OCI-LY7 (cell line): ENCODE results near the gene MOGAT3. TPM values are rescaled to one million over a fixed set of nuclear protein-coding genes. Genes with fewer than 3 reads are reported as not detected.

ENCODE experiments used
- BruUV-seq: library from RNA; stranded (reverse); fragments of 400-500 nt; replicated peaks from 2 replicates; lab custom pipeline; 2021; lab: Mats Ljungman, UMichigan
- CTCF ChIA-PET: fragments of 300-600 bp; sonication (Branson Sonifier 250); formaldehyde crosslinking; loops from one replicate; lab custom pipeline; 2022; ENCODE audit warnings: antibody characterized with exemption; ENCODE audit not compliant: unreplicated experiment; lab: Charles Lee
- POLR2A ChIA-PET: fragments of 300-600 bp; sonication (Branson Sonifier 250); formaldehyde crosslinking; loops from one replicate; lab custom pipeline; 2022; ENCODE audit warnings: antibody characterized with exemption; lab: Charles Lee
- DNase-seq: peaks from one replicate; pipeline ENCODE4 v3.0.0-alpha.2; 2015; ENCODE audit warnings: low spot score
- H2AFZ ChIP-seq: fragments of 200-600 bp; sonication (generic), shearing (Covaris generic); 2 replicates; pipeline ENCODE4 v1.6.1; 2014; ENCODE audit warnings: mild to moderate bottlenecking, antibody characterized with exemption, low read length, moderate library complexity
- H3K27ac ChIP-seq: fragments of 200-600 bp; sonication (generic); 2 replicates; pipeline ENCODE4 v1.5.1; 2014; ENCODE audit warnings: mixed run types, low read depth, mild to moderate bottlenecking, moderate library complexity, low read length, inconsistent platforms; ENCODE audit not compliant: poor library complexity, severe bottlenecking
- H3K36me3 ChIP-seq: fragments of 200-600 bp; sonication (generic); 2 replicates; pipeline ENCODE4 v1.6.1; 2014; ENCODE audit warnings: mild to moderate bottlenecking, antibody characterized with exemption, low read length, moderate library complexity, mixed read lengths; ENCODE audit not compliant: insufficient read depth
- H3K4me1 ChIP-seq: fragments of 200-600 bp; sonication (generic); 2 replicates; pipeline ENCODE4 v1.5.1; 2014; ENCODE audit warnings: mild to moderate bottlenecking, low read length; ENCODE audit not compliant: insufficient read depth, poor library complexity, severe bottlenecking
- H3K4me2 ChIP-seq: fragments of 200-600 bp; sonication (generic); 2 replicates; pipeline ENCODE4 v1.6.1; 2014; ENCODE audit warnings: mild to moderate bottlenecking, low read length
- H3K4me3 ChIP-seq: fragments of 200-600 bp; sonication (generic); 2 replicates; pipeline ENCODE4 v1.5.1; 2014; ENCODE audit warnings: mild to moderate bottlenecking, low read depth, low read length; ENCODE audit not compliant: poor library complexity, severe bottlenecking
- H3K79me2 ChIP-seq: fragments of 200-600 bp; sonication (generic); 2 replicates; pipeline ENCODE4 v1.6.1; 2016; ENCODE audit warnings: low read depth, mild to moderate bottlenecking, low read length, moderate library complexity, mixed read lengths; ENCODE audit not compliant: insufficient read depth
- H3K9me2 ChIP-seq: fragments of 200-600 bp; sonication (generic); 2 replicates; pipeline ENCODE4 v1.6.1; 2016; ENCODE audit warnings: mild to moderate bottlenecking, low read length, mixed read lengths; ENCODE audit not compliant: insufficient read depth
- H3K9me3 ChIP-seq: fragments of 200-600 bp; sonication (generic); 2 replicates; pipeline ENCODE4 v1.6.1; 2014; ENCODE audit warnings: mild to moderate bottlenecking, mixed run types, low read length, mixed read lengths
- H4K20me1 ChIP-seq: fragments of 200-600 bp; sonication (generic); 2 replicates; pipeline ENCODE4 v1.6.1; 2014; ENCODE audit warnings: mild to moderate bottlenecking, antibody characterized with exemption, low read length, moderate library complexity, mixed read lengths; ENCODE audit not compliant: insufficient read depth
- EZH2phosphoT487 ChIP-seq: fragments of 200-600 bp; sonication (generic); IDR thresholded peaks from 2 replicates; pipeline ENCODE4 v1.6.1; 2018; ENCODE audit warnings: low read depth, borderline replicate concordance, mild to moderate bottlenecking, mixed run types, antibody characterized with exemption, low read length, moderate library complexity, mixed read lengths
- intact Hi-C: fragments of 100-400 bp; cut with micrococcal nuclease; formaldehyde crosslinking; loops from one replicate; pipeline ENCODE4 v1.10.0; 2022; ENCODE audit not compliant: unreplicated experiment
- total RNA-seq, 2 experiments: library from RNA; depleted of rRNA in 1 of 2; stranded (reverse); fragments of >200 nt in 1 of 2; shearing (Covaris generic) in 1 of 2; gene quantifications; 2 replicates each; pipeline ENCODE4 v1.2.3, GENCODE V29; 2014 to 2022
- TF ChIP-seq, protein P1 (sequence below): fragments of 200-600 bp; sonication (generic); conservative IDR thresholded peaks from 2 replicates; pipeline ENCODE4 v1.5.1; 2014; ENCODE audit warnings: mild to moderate bottlenecking, antibody characterized with exemption, low read length, moderate library complexity, mixed read lengths

The MOGAT3 gene
- total RNA-seq, 2 experiments from 2014 or later: not detected

DNA sequence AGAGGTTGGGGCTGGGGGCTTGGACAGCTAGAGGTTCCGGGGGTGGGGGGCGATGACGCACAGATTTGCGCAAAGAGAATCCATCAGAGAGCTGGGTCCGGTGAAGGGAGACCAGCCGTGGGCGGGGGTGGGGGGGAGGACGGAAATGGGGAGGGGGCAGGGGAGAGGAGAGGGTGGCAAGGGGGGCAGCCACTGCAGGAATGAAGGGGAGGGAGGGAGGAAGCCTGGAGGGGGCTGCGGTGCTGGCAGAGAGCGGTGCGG lies 34.3 kb downstream of the MOGAT3 start:
- Histone ChIP-seq H2AFZ (no peak overlapping the region), H3K4me2 (no peak overlapping the region), H3K4me3 (no peak overlapping the region), H3K36me3 (no peaks in the 10 kb centered on the region), H3K9me2 (no peaks in the 10 kb centered on the region), H3K9me3 (no peaks in the 10 kb centered on the region), H3K4me1 (peaks cover 21% of the 10 kb centered on the region), H3K27ac (no peak overlapping the region), H3K79me2 (no peaks in the 10 kb centered on the region), H4K20me1 (no peaks in the 10 kb centered on the region)
- ChIA-PET CTCF (no interaction called here), POLR2A (no interaction called here)
- TF ChIP-seq, protein P1, sequence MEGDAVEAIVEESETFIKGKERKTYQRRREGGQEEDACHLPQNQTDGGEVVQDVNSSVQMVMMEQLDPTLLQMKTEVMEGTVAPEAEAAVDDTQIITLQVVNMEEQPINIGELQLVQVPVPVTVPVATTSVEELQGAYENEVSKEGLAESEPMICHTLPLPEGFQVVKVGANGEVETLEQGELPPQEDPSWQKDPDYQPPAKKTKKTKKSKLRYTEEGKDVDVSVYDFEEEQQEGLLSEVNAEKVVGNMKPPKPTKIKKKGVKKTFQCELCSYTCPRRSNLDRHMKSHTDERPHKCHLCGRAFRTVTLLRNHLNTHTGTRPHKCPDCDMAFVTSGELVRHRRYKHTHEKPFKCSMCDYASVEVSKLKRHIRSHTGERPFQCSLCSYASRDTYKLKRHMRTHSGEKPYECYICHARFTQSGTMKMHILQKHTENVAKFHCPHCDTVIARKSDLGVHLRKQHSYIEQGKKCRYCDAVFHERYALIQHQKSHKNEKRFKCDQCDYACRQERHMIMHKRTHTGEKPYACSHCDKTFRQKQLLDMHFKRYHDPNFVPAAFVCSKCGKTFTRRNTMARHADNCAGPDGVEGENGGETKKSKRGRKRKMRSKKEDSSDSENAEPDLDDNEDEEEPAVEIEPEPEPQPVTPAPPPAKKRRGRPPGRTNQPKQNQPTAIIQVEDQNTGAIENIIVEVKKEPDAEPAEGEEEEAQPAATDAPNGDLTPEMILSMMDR: no peak
- no peak for TF ChIP-seq EZH2phosphoT487
- intact Hi-C loops: no loop called here
- BruUV-seq: no TSS peak
- no peak for DNase-seq

DNA sequence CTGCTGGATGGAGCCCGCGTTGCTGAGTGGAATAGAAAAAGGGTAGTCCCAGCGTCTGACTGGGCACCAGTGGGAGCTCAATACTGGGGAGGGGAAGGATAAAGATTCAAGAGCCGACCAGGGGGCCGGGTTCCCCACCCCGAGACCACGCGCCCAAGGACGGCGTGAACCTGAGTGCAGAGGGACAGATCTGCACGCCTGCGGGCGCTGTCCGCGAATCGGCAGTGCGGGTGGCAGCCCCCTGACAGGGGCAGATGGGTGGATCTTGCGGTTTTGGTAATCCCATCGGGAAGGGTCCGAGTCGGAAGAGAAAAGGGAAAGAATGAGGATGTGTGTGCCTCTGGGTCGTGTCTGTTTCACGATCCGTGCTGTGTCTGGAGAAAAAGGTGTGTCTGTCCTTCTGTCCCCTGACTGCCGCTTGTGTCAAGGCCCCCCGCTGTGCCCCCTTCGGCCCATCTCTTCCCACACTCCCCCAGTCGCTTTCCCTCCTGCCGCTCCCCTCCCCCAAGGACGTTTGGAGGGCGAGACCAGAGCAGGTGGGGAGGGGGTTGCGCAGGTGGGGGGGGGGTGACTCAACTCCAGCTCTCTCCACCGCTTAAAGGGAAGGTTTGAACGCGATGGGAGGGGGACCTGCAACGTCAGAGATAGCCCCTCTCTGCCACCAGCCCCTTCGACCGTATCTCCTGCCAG lies 34.7 kb downstream of the MOGAT3 start:
- Histone ChIP-seq H3K9me3 (no peaks in the 10 kb centered on the region), H3K4me2 (peak overlapping the region; percentile 11; the same call in 1 of the 2 replicates), H3K36me3 (no peaks in the 10 kb centered on the region), H3K4me3 (no peak overlapping the region), H3K9me2 (no peaks in the 10 kb centered on the region), H3K27ac (no peak overlapping the region), H3K79me2 (no peaks in the 10 kb centered on the region), H3K4me1 (peaks cover 16% of the 10 kb centered on the region), H4K20me1 (no peaks in the 10 kb centered on the region), H2AFZ (no peak overlapping the region)
- POLR2A ChIA-PET: interaction anchor here (0.6 kb wide), 1 partner anchor 10 kb away, joined by 3 read pairs; no protein-coding TSS in a partner anchor
- BruUV-seq: no TSS peak
- no peak for DNase-seq
- intact Hi-C loops: no loop called here
- CTCF ChIA-PET: no interaction called here
- TF ChIP-seq, protein P1: no peak
- no peak for TF ChIP-seq EZH2phosphoT487
